MCF 10A (cell line): ENCODE data around the gene RNASE7. TPM values are rescaled to one million over a fixed set of nuclear protein-coding genes. Genes with fewer than 3 reads are reported as not detected.

Experiments used
- BruUV-seq: library from RNA; stranded (reverse); fragments of 400-500 nt; replicated peaks from 2 replicates; lab custom pipeline; 2021; lab: Mats Ljungman, UMichigan
- CTCF ChIA-PET: fragments of 300-600 bp; sonication (Branson Sonifier 250); formaldehyde crosslinking; extraction: SDS; loops from one replicate; lab custom pipeline; 2021; ENCODE audit warnings: antibody characterized with exemption, inconsistent platforms; lab: Yijun Ruan, JAX
- POLR2A ChIA-PET: fragments of 300-600, 350-650 bp; sonication (Branson Sonifier 250); formaldehyde crosslinking; extraction: SDS; loops from one replicate; lab custom pipeline; 2020; ENCODE audit warnings: antibody characterized with exemption, inconsistent platforms; lab: Yijun Ruan, JAX
- DNase-seq: peaks from one replicate; pipeline ENCODE4 v3.0.0-alpha.2; 2018; ENCODE audit not compliant: unreplicated experiment
- H3K27ac Mint-ChIP-seq: one replicate; pipeline ENCODE4 v1.8.0; 2022; ENCODE audit warnings: mild to moderate bottlenecking, low read depth, mixed read lengths; ENCODE audit not compliant: unreplicated experiment
- H3K27me3 Mint-ChIP-seq: one replicate; pipeline ENCODE4 v1.8.0; 2022; ENCODE audit warnings: mixed read lengths; ENCODE audit not compliant: insufficient read depth, unreplicated experiment
- H3K36me3 Mint-ChIP-seq: one replicate; pipeline ENCODE4 v1.8.0; 2022; ENCODE audit warnings: mild to moderate bottlenecking, moderate library complexity, mixed read lengths; ENCODE audit not compliant: insufficient read depth, unreplicated experiment
- H3K4me1 Mint-ChIP-seq: one replicate; pipeline ENCODE4 v1.8.0; 2022; ENCODE audit warnings: mixed read lengths; ENCODE audit not compliant: insufficient read depth, unreplicated experiment
- H3K4me3 Mint-ChIP-seq: one replicate; pipeline ENCODE4 v1.8.0; 2022; ENCODE audit warnings: mild to moderate bottlenecking, moderate library complexity, mixed read lengths; ENCODE audit not compliant: unreplicated experiment
- H3K9me3 Mint-ChIP-seq: one replicate; pipeline ENCODE4 v1.8.0; 2022; ENCODE audit warnings: mixed read lengths; ENCODE audit not compliant: unreplicated experiment
- CTCF ChIP-seq: fragments of 200-600 bp; IDR thresholded peaks from one replicate; pipeline ENCODE4 v1.8.0; 2022; ENCODE audit warnings: antibody characterized with exemption, mild to moderate bottlenecking; ENCODE audit not compliant: unreplicated experiment
- intact Hi-C: fragments of 100-400 bp; cut with micrococcal nuclease; formaldehyde crosslinking; loops from 2 replicates; pipeline ENCODE4 v1.14.1; 2022
- total RNA-seq: library from RNA; stranded (reverse); gene quantifications from 2 replicates; pipeline ENCODE4 v1.2.3, GENCODE V29; 2022

The RNASE7 gene
- total RNA-seq, 1 experiment from 2014 or later, result 10.9 TPM

- intact Hi-C loops, result no loop called here
- DNase-seq, result no peak
- no TSS peak for BruUV-seq
- ChIA-PET POLR2A (interaction anchor here (0.5 to 2.0 kb wide), 5 partner anchors 13 to 325 kb away, joined by 3 to 8 read pairs (median 3); no protein-coding TSS in a partner anchor), CTCF (interaction anchor here (0.6 to 8.4 kb wide), 7 partner anchors 7 to 524 kb away, joined by 3 to 94 read pairs (median 5); partner anchors contain the start of gene ARHGEF40)
- TF ChIP-seq CTCF, result no peak
- Mint-ChIP-seq H3K4me1 (peaks cover 13% of the 10 kb centered on the region), H3K4me3 (no peak overlapping the region), H3K36me3 (peaks cover 5% of the 10 kb centered on the region), H3K27me3 (no peaks in the 10 kb centered on the region), H3K9me3 (no peaks in the 10 kb centered on the region), H3K27ac (peak overlapping the region; percentile 80)
Measured at GRCh38 chr14:21084998-21085853, 43.1 kb downstream of the RNASE7 start.

GRCh38 chr14:21086908-21087293 lies 44.7 kb downstream of the RNASE7 start:
- H3K4me1 Mint-ChIP-seq, result peaks cover 18% of the 10 kb centered on the region
- TF ChIP-seq CTCF, result no peak
- no peak overlapping the region for H3K4me3 Mint-ChIP-seq
- CTCF ChIA-PET, result interaction anchor here (0.6 to 7.6 kb wide), 9 partner anchors 9 to 164 kb away, joined by 3 to 94 read pairs (median 8); partner anchors contain the start of gene ARHGEF40
- POLR2A ChIA-PET, result interaction anchor here (1.3 to 2.8 kb wide), 2 partner anchors 17 kb away, joined by 9 to 11 read pairs; partner anchors contain the start of gene ARHGEF40
- no peaks in the 10 kb centered on the region for H3K9me3 Mint-ChIP-seq
- intact Hi-C loops, result no loop called here
- no TSS peak for BruUV-seq
- no peak for DNase-seq
- H3K27ac Mint-ChIP-seq, result no peak overlapping the region
- H3K27me3 Mint-ChIP-seq, result no peaks in the 10 kb centered on the region
- H3K36me3 Mint-ChIP-seq, result peaks cover 12% of the 10 kb centered on the region

GRCh38 chr14:21087294-21088091 lies 45.3 kb downstream of the RNASE7 start:
- peaks cover 16% of the 10 kb centered on the region for H3K36me3 Mint-ChIP-seq
- H3K27me3 Mint-ChIP-seq, result no peaks in the 10 kb centered on the region
- intact Hi-C loops, result no loop called here
- no peak overlapping the region for H3K27ac Mint-ChIP-seq
- H3K9me3 Mint-ChIP-seq, result no peaks in the 10 kb centered on the region
- POLR2A ChIA-PET, result interaction anchor here (0.9 to 2.8 kb wide), 2 partner anchors 17 to 20 kb away, joined by 4 to 11 read pairs; no protein-coding TSS in a partner anchor
- TF ChIP-seq CTCF, result no peak
- DNase-seq, result peak; percentile 57
- H3K4me3 Mint-ChIP-seq, result no peak overlapping the region
- CTCF ChIA-PET, result interaction anchor here (0.6 to 7.6 kb wide), 10 partner anchors 8 to 480 kb away, joined by 3 to 94 read pairs (median 10); partner anchors contain the start of genes ARHGEF40 and RNASE7
- no TSS peak for BruUV-seq
- peaks cover 18% of the 10 kb centered on the region for H3K4me1 Mint-ChIP-seq
